HPDE6-E6E7 (cell line): ENCODE data around the gene BSND.
"Not testable (repeated sequence)": the region's sequence is repeated elsewhere in the genome, so short reads cannot be mapped to it uniquely, and the experiment has no call there.

Experiments used
- DNase-seq: peaks from one replicate; pipeline ENCODE4 v3.0.0; 2011; ENCODE audit warnings: missing footprints; ENCODE audit errors: extremely low spot score

Gene BSND

GRCh38 chr1:54998677-54999076, at the start of gene BSND:
Gene BSND, plus strand, starts transcription at chr1:54998933. Its CDS starts 254 bp downstream, at chr1:54999187.
- DNase-seq, result no peak

- DNase-seq, result no peak
Observed at GRCh38 chr1:54949053-54949452, 49.7 kb upstream of the BSND start.

- DNase-seq, result no peak
Observed at GRCh38 chr1:54950006-54950368, 48.7 kb upstream of the BSND start.

- peak; percentile 76 for DNase-seq
Observed at GRCh38 chr1:54950369-54951163, 48.2 kb upstream of the BSND start.

GRCh38 chr1:54951810-54952226, 46.9 kb upstream of the BSND start:
- no peak for DNase-seq

GRCh38 chr1:54952950-54953718, 45.6 kb upstream of the BSND start:
- DNase-seq, result no peak

- DNase-seq, result no peak
Observed at GRCh38 chr1:54953846-54954245, 44.9 kb upstream of the BSND start.

- DNase-seq, result no peak
Observed at GRCh38 chr1:54955359-54955758, 43.4 kb upstream of the BSND start.

- no peak for DNase-seq
Observed at GRCh38 chr1:54956726-54957125, 42.0 kb upstream of the BSND start.

GRCh38 chr1:54959241-54959640, 39.5 kb upstream of the BSND start:
- DNase-seq, result no peak

GRCh38 chr1:54962612-54963395, 35.9 kb upstream of the BSND start:
- DNase-seq, result no peak

- DNase-seq, result not testable (repeated sequence)
Observed at GRCh38 chr1:54963829-54964228, 34.9 kb upstream of the BSND start.

- DNase-seq, result no peak
Observed at GRCh38 chr1:54965624-54966340, 33.0 kb upstream of the BSND start.

GRCh38 chr1:54967372-54967771, 31.4 kb upstream of the BSND start:
- DNase-seq, result no peak

GRCh38 chr1:54968551-54968950, 30.2 kb upstream of the BSND start:
- DNase-seq, result no peak

GRCh38 chr1:54969879-54970278, 28.9 kb upstream of the BSND start:
- no peak for DNase-seq

GRCh38 chr1:54970901-54971300, 27.8 kb upstream of the BSND start:
- DNase-seq, result peak; percentile 77

- DNase-seq, result peak; percentile 82
Observed at GRCh38 chr1:54971317-54971791, 27.4 kb upstream of the BSND start.

GRCh38 chr1:54972436-54972835, 26.3 kb upstream of the BSND start:
- DNase-seq, result no peak

GRCh38 chr1:54973205-54973921, 25.4 kb upstream of the BSND start:
- no peak for DNase-seq
